OCI-LY1 (cell line): ENCODE measurements around the gene NKAIN4.

Experiments used
- EZH2 ChIP-seq: fragments of 200-600 bp; sonication (generic), shearing (Covaris generic); IDR thresholded peaks from 2 replicates; pipeline ENCODE4 v1.8.0; 2017; ENCODE audit warnings: borderline replicate concordance, mixed run types, mild to moderate bottlenecking, antibody characterized with exemption, low read length, moderate library complexity, mixed read lengths
- TF ChIP-seq, protein P1 (sequence below): fragments of 200-600 bp; sonication (generic), shearing (Covaris generic); IDR thresholded peaks from 2 replicates; pipeline ENCODE4 v1.5.1; 2017; ENCODE audit warnings: mild to moderate bottlenecking, antibody characterized with exemption, low read length, moderate library complexity, mixed read lengths

DNA sequence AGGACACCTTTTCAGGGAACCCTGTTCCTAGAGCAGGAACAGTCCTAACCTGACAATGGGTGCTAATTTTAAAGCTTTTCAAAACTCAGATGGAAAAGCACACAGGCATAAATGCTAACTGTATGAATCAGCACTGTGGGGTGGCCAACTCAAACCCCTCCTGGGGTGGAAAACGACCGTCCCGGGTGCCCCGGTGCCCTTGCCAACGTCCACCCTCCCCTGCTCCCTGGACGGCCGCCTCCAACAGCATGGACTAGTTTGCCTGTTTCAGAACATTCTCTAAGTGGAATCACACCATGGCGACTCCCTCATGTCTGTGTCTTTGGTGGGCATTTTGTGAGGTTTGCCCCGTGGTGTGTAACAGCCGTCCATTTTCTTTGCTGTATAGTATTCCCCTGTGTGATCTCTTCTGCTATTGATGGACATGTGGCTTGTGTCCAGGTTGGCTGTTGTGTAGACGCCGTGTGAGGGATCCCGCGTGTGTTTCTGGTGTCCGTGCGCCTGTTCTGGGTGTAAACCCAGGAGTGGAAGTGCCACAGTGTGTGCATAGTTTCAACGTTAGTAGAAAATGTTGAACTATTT is 44.6 kb upstream of the NKAIN4 start:
- TF ChIP-seq, protein P1, sequence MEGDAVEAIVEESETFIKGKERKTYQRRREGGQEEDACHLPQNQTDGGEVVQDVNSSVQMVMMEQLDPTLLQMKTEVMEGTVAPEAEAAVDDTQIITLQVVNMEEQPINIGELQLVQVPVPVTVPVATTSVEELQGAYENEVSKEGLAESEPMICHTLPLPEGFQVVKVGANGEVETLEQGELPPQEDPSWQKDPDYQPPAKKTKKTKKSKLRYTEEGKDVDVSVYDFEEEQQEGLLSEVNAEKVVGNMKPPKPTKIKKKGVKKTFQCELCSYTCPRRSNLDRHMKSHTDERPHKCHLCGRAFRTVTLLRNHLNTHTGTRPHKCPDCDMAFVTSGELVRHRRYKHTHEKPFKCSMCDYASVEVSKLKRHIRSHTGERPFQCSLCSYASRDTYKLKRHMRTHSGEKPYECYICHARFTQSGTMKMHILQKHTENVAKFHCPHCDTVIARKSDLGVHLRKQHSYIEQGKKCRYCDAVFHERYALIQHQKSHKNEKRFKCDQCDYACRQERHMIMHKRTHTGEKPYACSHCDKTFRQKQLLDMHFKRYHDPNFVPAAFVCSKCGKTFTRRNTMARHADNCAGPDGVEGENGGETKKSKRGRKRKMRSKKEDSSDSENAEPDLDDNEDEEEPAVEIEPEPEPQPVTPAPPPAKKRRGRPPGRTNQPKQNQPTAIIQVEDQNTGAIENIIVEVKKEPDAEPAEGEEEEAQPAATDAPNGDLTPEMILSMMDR: no peak
- TF ChIP-seq EZH2: no peak
